Hepatic stellate cell (primary cell): ENCODE data around the gene MLXIP.

Source experiments
- DNase-seq: peaks from one replicate; pipeline ENCODE4 v3.0.0; 2011; ENCODE audit warnings: low spot score

MLXIP gene

DNA sequence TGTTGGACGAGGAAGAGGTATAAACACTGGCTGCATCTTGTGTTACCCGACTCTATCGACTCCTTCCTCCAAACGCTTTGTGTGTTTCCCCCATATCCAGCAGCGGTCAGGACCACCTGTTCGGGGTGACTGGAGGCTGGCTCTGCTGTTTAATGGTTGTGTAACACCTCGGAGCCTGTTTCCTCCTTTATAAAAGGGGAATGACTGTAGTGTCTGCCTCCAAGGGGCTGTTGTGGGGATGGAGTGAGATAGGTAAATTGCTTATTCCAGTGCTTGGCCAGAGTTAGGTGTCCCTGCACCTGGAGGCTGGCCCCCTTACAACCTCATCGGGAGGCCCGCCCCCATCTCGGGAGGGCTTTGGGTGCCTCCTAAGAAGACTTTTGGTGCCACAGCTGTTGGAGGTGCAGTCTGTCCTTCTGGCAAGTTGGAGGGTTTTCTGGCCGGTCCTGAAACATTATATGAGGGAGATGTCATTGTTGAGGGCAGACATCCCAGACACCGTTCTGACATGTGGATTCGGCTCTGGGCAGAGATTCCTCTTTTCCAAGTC is 1.1 kb downstream of the MLXIP start:
- DNase-seq, result no peak

DNA sequence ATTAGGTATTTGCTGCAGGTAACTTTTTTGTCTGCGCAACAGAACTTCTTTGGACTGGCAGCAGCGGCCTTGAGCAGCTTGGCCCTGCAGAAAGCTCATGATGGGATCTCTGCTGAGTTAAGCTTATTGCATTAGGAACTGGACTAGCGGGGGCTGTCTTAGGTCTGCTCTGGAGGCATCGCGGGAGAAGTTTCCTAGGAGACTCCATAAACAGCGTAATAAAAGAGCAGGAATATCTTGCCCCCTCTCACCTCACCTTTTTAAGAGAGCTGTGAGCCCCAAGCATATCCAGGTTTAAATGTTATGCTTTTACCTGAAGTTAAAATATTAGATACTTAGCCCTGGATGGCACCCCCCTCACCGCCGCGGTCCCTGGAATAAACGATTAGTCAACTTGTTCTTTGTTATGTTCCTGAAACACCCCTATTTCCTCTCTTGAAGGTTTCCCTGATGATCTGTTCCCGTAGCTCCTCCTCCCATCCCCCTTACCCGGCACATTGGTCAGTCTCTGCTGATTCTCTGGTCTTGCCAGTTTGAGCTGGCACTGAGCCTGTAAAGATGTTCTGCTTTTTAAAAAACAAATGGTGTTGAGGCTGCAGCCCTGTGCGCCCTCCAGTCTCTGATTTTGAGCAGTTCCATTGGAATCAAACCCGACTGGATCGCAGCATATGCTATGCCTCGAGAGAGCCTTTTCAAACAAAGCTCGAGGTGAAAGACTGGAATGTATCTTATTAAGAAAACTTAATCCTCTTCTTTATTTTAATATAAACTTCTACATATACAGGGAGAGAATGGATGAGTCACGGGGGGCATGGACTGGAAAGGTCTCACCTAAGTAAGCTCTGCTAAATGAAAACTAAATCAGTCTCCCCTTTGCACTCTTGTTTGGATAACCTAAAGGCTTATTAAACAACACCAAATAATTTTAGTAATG is 1.9 kb downstream of the MLXIP start:
- DNase-seq, result peak; percentile 77

DNA sequence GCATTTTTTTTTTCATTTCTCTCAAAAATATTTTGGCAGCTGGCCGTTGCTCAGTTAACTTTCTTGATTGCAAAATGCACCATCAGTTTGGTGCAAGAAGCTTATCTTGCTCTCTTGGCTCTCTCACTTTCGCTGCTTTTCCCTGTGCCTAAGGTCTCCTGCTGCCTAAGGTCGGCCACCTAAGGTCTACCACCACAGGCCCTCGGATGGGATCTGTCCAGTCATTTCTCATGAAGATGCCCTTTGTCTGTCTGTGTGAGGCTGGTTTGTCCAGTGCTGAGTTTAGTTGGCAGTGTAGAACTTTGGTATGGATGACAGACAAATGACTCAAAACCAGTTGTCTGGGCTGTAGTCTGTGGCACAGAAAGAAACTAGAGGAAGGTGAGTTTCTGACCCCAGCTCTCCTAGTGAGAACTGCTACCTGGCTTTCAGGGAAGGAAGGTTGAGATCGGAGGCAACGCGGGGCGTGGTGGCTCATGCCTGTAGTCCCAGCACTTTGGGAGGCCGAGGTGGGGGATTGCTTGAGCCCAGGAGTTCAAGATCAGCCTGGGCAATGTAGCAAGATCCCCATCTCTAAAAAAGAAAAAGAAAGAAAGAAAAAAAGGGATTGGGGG is 2.6 kb downstream of the MLXIP start:
- DNase-seq, result peak; percentile 42

DNA sequence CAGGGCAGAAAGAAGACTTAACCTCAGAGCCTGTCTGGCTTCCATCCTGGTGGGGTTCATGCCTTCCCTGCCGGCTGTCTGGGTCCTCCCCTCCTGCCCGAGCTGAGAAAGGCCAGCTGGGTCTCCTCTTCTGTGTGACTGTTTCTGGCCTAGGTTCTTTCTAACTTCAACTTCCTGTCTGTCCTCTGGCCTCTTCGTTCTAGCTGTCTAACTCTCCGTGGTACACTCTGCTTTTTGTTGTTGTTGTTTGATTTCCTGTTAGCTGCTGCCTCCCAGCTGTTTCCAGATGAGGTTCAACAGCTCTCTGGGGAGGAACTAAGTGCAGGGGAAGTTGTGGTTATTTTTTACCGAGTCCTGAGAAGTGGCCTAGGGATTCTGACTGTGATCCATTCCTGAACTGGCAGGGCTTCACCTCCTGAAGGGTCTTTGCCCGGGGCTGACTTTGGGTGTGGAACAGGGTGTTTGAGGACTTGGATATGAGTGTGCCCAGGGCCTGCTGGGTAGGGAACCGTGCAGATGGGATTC is 3.2 kb downstream of the MLXIP start:
- DNase-seq, result peak; percentile 62

DNA sequence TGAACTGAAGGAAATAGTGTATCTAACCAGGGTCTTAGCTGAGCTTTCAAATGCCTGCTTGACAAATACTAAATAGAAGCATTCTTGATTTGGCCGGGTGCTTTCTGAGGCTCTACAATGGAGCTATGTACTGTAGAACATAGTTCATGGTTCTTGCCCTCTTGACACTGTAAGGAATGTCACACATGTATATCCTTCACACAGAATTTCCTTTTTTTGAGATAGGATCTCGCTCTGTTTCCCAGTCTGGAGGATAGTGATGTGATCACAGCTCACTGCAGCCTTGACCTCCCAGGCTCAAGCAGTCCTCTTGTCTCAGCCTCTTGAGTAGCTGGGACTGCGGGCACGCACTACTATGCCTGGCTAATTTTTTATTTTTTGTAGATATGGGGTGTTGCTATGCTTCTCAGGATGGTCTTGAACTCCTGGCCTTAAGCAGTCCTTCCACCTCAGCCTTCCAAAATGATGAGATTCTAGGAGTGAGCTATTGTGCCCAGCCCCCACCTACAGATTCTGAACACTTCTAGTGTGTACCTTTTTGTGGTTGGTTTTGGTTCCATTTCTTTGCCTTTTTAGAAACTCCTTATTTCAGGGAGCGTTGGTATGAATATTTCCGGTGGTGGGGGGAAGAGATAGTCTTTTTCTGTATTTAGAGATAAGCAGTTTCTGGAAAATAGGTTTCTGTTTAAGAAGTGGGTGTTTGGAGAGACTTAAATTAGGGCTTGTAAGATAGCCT is 4.2 kb downstream of the MLXIP start:
- no peak for DNase-seq

DNA sequence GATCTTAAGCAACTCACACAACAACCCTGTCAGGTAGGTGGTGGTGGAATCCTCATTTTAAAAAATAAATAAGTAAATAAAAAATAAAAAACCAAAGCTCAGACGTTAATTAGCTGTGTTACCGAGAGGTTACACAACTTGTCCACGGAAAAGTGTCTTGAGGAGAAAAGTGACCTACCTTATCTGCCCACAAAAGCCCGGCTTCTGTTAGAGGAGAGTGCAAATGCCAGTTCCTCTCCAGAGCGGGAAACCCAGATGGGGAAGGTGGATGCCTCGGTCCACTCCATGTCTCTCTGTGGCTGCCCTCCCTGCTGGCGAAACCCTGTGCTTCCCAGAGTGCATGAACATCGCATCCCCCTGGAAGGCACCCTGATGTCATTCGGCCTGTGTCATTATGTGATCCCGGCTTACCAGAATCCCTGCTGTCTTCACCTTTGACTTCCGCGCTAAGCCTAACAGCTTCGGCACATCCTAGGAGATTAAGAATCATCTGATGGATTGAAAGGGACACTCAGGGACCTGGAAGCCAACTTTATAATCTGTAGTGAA is 6.4 kb downstream of the MLXIP start:
- DNase-seq, result no peak

DNA sequence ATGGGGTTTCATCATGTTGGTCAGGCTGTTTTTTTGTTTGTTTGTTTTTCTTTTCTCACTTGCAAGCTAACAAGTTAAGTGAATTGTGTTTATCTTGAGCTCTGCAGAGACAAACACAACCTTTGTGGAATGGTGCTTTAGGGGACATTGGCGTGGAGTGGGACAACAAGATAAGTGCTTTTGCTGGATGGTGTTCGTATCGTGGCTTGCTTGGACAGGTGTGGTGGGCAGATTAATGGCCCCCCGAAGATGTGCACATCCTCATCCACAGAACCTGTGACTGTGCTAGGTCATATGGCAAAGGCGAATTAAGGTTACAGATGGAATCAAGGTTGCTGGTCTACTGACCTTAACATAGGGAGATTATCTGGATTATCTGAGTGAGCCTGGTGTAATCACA is 7.0 kb downstream of the MLXIP start:
- DNase-seq, result no peak

DNA sequence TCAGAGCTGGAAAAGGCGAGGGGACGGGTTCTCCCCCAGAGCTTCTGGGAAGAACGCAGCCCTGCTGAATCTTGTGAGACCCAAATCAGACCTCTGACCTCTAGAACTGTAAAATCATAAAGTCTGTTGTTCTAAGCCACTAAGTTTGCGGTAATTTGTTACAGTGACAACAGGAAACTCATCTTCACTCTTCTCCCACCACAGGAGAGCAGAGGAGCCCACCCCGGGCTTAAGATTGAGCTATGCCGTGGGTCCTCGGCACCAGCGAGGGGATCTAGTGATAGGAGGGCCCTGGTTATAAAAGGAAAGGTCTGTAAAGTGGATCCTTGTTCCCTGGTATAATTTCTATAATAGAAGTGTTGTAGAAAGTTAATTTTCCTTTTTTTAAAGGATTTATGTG is 7.6 kb downstream of the MLXIP start:
- no peak for DNase-seq

DNA sequence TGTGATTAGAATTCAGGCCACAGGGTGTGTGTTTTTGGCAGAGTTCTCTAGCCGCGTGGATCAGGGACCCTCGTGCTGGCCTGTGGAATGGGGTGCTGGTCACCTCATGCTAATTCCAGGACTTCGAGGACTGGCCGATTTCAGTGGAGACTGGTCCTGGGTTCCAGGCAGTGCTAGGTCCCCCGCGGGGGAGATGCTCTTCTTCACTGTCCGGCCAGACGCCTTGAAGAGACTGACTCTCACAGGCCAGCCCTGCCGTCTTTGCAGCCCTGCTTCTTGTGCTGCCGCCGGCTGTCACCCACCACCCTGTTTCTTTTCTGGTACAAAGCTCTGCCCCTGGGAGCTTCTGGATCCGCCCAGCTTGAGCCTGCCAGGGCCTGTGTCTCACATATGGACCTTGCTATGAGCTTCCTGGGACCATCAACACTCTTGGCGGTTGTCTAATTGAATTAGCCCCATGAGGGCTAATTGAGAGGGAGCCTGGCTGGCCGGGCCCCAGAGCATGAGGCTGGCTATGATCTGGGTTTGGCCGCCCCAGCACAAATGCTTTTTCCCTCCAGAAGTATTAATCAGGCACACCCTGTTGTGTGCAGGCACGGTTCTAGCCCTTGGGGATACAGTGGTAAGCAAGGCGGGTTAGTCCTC is 8.2 kb downstream of the MLXIP start:
- DNase-seq, result no peak

DNA sequence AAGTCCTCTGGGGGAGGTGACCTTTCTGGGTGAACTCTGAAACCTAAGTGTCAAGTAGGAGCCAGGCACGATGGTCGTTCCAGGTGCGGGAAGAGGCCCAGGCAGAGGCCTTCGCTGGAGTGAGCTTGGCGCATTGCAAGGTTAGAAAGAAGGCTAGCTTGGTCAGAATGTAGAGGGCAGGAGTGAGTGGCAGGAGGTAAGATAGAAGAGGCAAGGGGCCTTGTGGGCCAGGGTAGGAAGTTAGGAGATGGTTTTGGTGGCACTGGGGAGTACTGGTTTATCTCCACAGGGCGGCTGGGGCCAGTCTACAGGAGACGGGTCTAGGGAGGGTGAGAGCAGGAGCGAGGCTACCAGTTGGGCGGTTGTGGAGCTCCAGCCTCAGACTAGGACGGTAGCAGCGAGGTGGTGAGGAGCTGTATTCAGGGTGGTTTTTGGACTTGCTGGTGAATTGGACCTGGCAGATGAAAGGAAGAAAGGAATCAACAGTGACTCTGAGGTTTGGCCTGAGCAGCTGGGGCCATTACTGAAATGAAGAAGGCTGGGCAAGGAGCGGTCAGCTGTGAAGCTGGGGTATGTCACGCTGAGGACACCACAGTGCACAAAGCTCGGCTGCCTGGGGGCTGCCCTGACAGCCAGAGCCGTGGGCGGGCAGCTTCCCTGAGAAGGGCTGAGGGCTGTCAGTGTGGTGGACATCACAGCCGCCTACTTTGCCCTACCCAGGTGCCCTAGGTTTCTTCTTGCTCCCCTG is 9.0 kb downstream of the MLXIP start:
- DNase-seq, result no peak

DNA sequence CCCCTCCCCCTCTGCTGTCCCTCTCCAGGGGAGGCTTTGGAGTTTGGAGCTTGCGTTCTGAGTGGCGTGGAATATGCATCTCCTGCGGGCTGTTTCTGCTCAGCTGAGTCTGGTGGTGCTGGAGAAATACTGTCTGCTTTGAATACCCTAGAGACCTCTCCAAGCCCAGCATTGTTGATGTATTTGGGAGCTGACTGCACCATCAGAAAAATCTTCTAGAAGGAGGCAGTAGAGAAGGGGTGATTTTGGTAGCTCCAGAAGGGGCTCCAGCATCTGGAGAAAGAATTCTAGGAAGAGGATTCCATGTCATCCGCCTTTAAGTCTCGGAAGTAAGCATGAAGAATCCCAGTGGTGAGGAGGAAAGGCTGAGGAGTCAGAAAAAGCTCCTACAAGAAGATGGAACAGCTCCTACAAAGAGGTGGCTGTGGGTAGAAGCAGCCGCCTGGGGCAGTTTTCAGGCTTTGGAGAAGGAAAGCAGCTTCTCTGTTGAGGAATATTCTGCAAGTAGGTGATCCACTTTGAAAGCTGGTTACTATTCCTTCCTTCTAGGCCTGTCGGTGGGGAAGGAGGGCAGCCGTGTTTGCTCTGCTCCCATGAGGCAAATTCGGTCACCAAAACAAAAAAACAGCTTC is 9.7 kb downstream of the MLXIP start:
- DNase-seq, result no peak

DNA sequence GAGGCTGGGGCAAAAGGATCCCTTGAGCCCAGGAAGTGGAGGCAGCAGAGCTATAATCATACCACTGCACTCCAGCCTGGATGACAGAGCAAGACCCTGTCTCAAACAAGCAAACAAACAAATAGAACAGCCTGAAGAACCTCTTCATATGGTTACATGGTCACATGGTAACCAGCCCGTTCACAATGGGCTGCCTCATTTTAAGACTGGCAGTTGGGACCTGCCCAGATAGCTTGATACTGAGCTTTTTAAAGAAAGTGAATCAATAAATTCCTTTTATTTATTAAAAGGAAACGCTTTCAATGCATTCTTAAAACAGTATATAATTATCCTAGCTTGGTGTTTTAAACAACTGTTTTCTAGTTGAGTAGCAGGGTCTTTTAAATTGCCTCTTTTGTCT is 10.5 kb downstream of the MLXIP start:
- no peak for DNase-seq

DNA sequence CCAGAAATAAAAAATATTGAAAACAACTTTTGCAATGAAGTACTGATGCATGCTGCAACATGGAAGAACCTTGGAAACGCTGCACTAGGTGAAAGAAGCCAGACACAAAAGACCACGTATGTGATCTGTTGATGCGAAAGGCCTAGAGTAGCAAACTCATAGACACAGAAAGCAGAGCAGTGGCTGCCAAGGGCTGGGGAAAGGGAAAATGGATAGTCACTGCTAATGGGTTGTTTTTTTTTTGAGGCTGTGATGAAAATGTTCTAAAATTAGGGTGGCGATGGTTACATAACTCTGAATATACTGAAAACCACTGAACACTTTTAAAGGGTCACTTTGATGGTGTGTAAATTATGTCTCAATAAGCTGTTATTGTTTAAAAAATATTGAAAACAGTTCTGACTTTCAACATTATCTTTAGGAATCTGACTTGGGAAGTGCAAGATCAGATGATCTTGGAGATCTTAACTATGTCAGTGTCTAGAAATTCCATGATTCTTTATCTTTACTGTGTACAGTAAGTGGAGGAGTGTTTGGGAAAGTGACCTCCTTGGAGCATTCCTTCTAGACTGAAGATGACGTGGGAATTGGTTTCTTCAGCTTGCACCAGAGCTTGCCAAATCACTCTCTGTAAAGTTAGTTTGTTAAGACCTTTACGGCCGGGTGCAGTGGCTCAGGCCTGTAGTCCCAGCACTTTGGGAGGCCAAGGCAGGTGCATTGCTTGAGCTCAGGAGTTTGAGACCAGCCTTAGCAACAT is 12.4 kb downstream of the MLXIP start:
- DNase-seq, result peak; percentile 83

DNA sequence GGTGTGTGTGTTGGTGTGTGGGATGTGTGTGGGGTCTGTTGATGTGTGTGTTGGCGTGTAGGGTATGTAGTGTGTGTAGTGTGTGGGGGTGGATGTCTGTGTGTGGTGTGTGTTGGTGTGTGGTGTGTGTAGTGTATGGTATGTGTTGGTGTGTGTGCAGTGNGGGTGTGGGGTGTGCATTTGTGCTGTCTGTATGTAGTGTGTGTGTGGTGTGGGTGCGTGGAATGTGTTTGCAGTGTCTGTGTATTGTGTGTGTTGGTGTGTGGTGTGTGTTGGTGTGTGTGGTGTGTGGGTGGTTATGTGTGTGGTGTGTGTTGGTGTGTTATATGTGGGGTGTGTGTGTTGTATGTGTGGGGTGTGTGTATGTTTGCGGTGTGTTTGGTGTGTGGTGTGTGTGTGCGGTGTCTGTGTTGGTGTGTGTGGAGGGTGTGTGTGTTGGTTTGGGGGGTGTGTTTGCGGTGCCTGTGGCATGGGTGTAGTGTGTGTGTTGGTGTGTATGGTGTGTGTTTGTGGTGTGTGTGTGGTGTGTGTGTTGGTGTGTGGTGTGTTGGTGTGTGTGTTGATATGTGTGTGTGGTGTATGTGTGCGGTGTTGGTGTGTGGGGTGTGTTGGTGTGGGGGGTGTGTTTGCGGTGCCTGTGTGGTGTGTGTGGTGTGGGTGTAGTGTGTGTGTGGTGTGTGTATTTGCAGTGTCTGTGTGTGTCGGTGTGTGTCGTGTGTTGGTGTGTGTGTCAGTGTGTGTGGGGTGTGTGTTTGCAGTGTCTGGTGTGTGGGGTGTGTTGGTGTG is 14.7 kb downstream of the MLXIP start:
- DNase-seq, result no peak

DNA sequence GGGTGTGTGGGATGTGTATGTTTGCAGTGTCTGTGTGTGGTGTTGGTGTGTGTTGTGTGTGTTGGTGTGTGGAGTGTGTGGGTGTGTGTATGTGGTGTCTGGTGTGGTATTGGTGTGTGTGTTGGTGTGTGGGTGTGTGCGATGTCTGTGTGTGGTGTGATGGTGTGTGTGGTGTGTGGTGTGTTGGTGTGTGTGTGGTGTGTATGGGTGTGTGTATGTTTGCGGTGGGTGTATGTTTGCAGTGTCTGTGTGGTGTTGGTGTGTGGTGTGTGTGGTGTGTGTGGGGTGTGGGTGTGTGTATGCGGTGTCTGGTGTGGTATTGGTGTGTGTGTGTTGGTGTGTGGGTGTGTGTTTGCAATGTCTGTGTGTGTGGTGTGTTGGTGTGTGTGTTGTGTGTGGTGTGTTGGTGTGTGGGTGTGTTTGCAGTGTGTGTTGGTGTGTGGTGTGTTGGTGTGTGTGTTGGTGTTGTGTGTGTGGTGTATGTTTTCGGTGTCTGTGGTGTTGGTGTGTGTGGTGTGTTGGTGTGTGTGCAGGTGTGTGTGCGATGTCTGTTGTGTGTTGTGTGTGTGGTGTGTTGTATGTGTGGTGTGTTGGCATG is 15.7 kb downstream of the MLXIP start:
- DNase-seq, result no peak

DNA sequence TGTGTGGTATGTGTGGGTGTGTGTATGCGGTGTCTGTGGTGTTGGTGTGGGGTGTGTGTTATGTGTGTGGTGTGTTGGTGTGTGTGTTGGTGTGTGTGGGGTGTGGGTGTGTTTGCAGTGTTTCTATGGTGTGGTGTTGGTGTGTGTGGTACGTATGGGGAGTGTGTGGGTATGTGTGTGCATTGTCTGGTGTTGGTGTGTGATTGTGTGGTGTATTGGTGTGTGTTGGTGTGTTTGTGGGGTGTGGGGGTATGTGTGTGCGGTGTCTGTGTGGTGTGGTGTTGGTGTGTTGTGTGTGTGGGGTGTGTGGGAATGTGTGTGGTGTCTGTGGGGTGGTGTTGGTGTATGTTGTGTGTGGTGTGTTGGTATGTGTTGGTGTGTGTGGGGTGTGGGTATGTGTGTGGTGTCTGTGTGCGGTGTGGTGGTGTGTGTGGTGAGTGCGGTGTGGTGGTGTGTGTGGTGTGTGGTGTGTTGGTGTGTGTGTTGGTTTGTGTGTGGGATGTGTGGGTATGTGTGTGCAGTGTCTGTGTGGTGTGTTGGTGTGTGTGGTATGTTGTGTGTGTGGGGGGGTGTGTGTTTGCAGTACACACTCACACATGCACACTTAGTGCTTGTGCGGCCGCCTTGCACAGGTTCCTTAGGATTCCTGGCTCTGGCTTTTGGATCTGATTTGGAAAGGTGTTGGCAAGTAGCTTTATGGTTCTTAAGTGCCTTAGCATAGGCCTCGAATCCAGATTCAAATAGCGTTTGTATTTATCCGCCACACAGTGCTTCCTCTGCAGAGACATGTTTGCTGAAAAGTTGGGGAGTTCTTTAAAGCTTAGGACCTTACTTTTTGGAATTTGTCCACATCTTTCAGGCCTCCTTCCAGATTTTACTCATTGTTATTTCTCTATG is 16.4 kb downstream of the MLXIP start:
- DNase-seq, result no peak

DNA sequence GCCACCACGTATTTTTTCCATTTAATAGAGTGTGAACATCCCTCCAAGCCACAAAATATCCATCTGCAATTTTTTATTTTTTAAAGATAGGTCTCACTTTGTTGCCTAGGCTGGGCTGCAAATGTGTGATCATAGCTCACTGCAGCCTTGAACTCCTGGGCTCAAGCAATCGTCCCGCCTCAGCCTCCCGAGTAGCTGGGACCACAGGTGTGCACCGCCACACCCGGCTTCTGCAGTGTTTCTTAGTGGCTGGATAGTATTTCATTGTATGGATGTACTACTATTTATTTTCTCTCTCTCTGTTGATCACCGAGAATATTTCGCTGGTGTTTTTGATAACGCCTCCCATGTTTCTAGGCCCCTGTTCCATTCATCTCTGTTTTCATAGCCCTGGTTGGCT is 17.5 kb downstream of the MLXIP start:
- DNase-seq, result no peak
